HL-60/S4 treated with retinoic acid at 250 ng/mL for 4 days and 3 days (cell line): Measurements from ENCODE around the gene PLCB2.

Experiments used
- in situ Hi-C: fragments of 300-500 bp; cut with MboI; formaldehyde crosslinking; loops from 2 replicates; pipeline ENCODE4 v1.7.0; 2022; ENCODE audit warnings: low sequenced_read_pairs

The PLCB2 gene

GRCh38 chr15:40241269-40242212, 66.2 kb downstream of the PLCB2 start:
- in situ Hi-C loops, result no loop called here

DNA sequence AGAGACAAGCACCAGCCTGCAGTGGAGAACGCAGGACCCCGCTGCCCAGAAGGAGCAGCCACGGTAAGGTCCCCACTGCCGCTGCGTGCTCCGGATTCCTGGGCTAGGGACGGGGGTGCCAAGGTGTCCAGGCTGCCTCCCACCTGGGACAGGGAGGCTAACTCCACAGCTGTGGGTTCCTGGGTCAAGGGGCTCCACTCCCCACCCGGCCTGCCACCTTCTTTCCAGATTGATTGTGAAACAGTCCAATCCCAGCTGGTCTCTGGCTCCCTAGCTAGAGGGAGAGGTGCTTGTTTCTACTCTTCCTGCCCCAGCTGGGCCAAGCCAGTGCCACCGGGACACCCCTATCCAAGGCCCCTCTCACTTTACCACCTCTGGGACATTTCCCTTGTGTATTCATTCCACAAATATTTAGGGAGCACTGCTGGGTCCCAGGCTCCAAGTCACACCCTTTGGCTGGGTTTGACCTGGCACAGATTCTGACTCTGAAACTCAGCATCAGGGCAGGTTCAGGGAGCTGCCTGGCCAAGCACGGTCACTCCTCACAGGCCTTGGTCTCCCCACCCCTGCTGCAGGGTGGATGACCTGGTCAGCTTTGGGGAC, 67.0 kb downstream of the PLCB2 start:
- in situ Hi-C loops, result no loop called here

DNA sequence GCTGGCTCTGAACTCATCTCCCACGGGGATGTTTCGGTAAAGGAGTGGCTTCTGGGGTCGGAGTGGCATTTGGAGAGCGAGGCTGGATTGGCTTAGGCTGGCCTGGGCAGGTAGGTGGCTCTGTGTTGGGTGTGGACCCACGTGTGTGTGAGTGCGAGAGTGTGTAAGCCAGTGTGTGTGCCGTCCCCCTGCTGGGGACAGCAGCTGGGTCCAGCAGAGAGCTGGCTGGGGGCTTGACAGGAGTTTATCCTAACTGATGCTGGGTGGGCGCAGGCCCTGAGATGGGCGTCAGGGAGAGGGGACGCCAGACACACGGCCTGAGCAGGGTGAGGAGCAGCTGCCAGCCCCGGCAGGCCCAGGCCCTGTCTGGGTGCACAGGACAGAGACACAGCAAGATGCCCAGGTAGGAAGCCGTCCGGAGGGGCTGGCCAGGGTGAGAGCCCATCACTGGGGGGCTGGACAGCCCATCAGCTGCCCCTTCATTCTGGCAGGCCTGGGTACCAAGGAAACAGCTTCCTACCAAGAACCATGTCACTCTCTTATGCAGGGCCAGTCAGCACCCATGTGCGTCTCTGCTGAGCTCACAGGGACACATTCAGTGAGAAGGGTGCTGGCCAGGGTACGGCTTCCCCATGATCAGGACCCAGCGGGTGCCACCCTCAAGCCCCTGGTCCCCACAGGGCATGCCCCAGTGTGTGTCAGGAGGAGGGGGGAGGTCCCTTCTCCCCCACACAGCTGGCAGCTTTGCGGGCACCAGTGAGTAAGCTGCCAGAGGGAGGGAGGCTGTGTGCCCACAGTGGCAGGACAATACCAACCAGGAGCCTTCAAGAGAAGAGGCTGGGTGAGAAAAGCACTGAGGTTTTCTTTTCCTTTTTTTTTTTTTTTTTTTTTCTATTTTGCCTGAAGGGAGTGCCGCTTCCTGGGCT, 67.8 kb downstream of the PLCB2 start:
- in situ Hi-C loops, result no loop called here

DNA sequence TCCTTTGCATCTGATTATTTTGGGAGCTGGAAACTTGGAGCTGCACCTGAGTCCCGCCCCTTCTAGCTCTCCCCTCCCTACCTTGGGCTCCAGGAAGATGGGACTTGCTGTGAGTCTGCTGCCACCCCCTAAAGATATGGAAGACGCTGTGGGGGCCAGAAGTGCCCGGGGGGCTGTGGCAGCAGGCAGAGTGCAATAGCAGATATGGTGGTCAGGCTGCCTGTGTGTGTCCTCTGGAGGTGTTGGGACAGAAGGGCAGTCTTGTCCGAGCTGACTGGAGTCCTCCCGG, 68.4 kb downstream of the PLCB2 start:
- in situ Hi-C loops, result no loop called here

DNA sequence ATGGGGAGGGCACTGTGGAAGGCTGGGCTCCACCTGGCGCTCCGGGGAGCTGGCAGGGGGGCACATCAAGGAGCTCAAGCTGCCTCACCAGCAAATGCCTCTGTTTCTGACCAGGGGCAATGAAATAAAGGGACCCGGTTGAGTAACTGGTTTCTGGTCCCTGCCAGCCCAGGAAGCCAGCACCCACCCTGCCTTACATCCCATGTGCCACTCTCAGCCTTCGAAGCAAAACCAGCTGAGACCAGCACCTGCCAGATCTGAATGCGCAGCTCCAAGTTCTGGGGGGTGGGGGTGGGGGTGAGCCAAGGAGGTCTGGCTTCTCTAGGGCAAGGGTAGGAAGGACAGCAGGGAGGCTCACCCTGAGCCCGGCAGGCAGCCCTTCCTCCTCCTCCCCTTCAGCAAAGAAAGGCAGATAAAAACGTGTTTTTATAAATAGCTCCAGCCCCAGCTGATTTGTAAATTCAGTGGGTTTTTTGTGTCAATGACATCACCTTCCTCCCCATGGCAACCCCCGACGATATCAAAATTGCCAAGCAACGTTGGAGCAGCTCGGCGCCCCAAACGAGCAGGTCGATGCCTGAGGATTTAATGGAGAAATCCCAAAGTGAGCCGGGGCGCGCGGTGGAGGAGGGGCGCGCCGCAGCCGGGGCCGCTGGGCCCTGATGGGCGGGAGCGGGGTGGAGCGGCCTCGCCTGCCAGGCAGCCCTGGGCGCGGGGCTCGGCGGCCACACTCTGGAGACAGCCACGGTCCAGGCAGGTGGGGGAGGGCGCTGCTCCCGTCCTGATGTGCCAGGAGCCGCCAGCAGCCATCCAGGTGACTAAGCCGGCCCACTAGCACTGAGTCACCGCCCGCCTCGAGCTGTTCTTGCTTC, 69.0 kb downstream of the PLCB2 start, which contains the start of gene PAK6:
PAK6 (plus strand) TSS at position 532 of the 872 bp plus-strand sequence. CDS start 25,723 bp downstream, outside the sequence.
- in situ Hi-C loops, result no loop called here
